GM18519 (cell line): ENCODE results near the gene POLD1.

Experiments
- ATAC-seq: cut with Tn5 transposase; IDR thresholded peaks from one replicate; pipeline ENCODE4 v1.9.1; 2021; ENCODE audit warnings: mild to moderate bottlenecking, moderate library complexity; ENCODE audit not compliant: unreplicated experiment, low FRiP score

POLD1 gene

DNA sequence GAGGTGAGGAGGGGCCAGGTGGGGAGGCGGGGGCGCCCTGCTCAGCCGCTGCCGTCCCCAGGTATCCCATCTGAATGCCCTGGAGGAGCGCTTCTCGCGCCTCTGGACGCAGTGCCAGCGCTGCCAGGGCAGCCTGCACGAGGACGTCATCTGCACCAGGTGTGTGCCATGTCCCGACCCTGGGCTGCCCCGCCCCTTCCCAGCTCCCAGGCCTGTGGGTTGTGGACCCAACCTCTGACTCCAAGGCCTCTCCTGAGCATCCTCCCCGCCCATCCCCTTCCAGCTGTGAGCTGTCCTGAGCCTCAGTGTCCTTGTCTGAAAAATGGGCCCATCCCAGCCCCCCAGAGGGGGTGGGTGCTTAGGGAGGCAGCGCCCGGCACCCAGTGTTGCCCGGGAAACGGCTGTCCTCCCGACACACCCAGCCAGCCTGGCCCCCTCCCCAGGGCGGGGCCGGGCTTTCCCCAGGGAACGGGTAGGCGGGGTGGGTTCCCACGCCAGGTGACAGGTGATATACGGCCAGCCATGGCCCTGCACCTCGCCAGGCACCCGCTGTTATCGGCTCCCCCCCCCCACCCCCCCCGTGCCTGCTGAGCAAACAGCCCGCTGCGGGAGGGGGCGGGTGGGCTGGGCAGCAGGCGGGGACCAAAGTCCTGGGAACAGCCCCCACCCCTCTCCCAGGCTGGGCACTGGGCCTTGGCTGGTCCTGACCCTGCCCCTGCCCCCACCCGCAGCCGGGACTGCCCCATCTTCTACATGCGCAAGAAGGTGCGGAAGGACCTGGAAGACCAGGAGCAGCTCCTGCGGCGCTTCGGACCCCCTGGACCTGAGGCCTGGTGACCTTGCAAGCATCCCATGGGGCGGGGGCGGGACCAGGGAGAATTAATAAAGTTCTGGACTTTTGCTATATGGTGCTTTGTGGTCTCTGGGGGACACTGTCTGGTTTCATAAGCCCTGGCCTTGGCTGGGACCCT, 33.2 kb downstream of the POLD1 start:
- no peak for ATAC-seq

DNA sequence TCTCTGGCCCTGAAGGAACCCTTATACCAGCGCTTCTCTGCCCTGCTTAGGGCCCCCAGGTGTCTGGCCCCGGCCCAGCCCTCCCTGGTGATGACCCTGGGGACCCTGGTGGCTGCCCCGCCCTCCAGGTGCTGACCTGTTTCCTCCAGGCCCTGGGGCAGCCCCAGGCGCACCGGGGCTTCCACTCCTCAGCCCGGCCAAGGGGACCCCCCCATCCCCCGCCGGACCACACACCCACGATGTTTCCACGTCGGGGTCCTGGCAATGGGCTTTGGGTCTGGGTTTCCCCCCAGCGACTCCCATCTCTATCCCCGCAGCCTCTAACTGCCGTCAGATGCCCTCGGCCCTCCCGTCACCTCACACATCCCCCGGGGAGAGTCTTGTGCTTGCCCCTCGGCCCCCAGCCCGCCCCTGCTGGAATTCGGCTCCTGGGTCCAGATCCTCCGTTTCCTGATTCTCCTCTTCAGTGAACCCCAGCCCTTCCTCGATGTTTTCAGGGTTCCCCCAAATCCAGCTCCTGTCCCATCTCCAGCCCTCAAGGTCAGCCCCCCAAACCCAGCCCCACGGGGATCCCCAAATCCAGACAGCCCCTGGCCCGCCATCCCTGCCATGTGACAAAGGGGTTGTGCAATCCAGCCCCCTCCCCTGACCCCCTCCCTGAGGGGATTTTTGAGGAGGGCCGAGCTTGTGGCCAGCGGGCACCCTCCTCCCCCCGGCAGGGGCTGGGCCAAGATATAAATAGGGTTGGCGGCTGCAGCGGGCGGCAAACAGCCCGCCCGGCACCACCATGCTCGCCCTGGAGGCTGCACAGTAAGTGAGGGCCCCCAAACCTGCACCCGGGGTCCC, 34.3 kb downstream of the POLD1 start, which contains the start of gene SPIB:
SPIB (plus strand) TSS at position 763 of the 846 bp plus-strand sequence; CDS start at position 788, 25 bp downstream.
- ATAC-seq: no peak

DNA sequence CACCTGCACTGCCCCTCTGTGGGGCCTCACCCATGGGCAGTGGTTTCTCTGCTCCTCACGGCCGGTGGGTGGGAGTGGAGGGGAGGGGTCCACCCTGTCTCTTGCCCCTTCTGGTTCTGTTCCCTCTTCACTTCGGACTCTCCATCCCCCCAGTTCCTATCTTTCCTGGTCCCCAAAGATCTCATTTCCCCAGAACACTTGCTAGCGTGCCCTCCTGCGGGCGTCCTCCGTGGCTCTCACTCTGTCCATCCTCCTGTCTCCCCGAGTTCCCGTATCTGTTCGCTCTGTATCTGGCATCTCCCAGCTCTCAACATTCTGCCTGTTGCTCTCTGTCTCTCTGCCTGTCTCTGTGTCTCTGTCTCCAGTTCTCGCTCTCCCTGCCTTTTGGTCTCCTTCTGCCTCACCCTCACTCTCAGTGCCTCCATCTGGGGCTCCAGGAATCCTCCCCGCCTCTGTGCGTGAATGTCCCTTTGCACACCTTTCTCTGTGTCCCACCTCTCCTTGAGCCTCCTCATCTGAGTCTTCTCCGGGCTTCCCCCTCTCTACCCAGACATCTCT, 35.0 kb downstream of the POLD1 start:
- no peak for ATAC-seq

DNA sequence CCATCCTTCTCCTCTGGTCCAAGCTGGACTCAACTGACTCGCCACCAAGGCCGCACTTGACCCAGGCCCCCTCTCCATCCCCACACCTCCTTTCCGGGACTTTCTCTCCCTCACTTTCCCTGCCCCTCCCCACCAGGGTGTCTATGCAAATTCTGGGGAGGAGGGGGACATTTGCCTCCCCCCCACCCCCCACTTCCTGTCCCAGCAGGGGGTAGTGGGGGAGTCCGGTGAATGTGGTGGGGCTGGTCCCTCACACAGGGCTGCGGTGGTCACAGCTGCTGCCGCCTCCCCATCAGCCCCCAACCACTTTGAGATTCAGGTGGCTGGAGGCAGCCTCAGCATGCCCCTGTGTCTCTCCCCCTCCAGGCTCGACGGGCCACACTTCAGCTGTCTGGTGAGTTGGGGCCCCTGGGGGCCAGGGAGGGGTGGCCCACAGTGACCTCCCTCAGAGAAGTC, 35.5 kb downstream of the POLD1 start:
- ATAC-seq: no peak

DNA sequence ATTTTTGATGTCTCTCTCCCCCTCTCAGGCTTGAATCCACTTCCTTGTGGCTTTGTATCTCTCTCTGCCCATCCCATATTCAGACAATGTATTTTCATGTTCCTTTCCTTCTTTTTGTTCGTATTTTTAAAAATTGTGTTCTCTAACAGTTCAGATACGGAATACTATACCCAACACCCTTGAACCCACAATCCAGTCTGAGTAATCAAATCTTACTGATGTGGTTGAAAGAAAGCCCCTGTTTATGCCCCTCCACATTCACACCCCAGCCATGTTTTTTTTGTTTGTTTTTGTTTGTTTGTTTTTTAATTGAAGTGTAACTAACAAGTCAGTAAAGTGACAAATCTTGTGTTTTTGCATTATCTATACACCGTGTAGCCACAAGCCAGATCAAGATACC, 36.0 kb downstream of the POLD1 start:
- ATAC-seq: no peak

DNA sequence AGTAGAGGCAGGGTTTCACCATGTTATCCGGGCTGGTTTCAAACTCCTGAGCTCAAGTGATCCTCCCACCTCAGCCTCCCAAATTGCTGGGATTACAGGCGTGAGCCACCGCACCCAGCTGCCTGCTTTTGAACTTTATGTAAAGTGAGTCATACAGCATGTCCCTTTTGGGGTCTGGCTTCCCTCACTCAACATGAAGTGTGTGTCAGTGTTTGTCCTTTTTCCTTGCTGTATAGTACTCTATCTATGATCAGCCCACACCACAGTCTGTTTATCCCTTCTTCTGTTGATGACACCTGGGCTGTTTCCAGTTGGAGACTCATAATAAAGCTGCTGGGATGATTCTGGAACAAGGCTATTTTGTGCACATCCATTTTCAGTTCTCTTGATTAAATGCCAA, 36.7 kb downstream of the POLD1 start:
- no peak for ATAC-seq

DNA sequence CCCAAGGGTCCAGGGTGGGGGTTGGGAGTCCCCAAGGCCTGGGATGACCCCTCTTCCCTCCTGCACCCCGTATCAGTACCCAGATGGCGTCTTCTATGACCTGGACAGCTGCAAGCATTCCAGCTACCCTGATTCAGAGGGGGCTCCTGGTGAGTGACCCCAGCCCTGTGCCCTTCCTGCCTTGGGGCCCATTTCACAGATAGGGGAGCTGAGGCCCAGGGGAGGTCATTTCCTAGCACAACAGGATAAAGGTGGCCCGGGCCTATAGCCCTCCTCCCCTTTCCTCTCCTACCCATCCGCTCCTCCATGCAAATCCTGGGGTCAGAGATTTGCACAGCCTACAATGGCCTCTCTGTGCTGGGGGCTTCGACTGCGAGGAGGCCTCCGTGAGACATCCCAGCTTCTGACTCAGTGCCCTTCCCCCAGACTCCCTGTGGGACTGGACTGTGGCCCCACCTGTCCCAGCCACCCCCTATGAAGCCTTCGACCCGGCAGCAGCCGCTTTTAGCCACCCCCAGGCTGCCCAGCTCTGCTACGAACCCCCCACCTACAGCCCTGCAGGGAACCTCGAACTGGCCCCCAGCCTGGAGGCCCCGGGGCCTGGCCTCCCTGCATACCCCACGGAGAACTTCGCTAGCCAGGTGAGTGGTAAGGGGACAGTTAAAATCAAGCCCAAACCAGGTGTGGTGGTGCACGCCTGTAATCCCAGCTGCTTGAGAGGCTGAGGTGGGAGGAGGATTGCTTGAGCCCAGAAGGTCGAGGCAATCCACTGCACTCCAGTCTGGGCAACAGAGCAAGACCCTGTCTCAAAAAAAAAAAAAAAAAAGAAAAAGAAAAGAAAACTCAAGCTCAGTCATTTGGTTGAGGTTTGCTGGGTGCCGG, 38.5 kb downstream of the POLD1 start:
- ATAC-seq: no peak

DNA sequence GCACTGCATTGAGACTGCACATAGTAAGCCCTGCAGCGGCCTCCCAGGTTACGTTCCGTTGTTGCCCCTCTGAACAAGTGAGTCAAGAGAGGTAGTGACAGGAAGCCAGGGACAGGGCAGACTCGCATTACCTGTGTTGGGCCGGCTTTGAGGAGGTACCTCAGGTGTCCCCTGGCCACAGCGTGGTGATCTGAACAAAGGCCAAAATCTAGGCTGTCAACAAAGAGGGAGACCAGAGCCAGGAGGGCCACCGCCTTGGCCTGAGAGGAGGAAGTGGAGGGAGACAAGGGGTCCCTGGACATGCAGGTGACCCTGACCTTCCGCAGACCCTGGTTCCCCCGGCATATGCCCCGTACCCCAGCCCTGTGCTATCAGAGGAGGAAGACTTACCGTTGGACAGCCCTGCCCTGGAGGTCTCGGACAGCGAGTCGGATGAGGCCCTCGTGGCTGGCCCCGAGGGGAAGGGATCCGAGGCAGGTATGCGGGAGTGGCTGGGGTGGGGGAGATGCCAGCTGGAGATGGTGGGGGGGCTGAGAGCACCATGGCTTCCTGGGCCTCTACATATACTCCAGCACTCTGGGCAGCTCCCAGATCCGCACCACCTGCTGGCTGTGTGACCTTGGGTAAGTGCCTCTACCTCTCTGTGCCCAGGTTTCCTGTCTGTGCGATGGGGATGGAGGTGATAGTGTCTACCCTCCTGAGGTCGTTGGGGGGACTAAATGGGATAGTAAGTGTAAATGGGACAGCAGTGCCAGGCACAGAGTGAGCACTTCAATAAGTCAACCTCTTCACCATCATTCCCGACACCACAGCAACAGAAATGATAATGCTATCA, 39.3 kb downstream of the POLD1 start:
- ATAC-seq: no peak

DNA sequence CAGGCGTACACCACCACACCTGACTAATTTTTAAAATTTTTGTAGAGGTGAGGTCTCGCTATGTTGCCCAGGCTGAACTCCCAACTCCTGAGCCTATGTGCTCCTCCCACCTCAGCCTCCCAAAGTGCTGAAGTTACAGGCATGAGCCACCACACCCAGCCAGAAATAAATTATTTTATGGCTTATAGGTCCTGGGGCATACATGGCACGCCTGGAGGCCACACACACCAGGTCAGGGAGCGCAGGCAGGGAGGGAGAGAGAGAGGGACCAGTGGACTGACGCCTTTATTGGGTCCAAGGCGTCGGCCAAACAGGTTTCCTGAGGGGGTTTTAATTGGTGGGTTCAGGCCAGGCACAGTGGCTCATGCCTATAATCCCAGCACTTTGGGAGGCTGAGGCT, 41.4 kb downstream of the POLD1 start:
- ATAC-seq: no peak

DNA sequence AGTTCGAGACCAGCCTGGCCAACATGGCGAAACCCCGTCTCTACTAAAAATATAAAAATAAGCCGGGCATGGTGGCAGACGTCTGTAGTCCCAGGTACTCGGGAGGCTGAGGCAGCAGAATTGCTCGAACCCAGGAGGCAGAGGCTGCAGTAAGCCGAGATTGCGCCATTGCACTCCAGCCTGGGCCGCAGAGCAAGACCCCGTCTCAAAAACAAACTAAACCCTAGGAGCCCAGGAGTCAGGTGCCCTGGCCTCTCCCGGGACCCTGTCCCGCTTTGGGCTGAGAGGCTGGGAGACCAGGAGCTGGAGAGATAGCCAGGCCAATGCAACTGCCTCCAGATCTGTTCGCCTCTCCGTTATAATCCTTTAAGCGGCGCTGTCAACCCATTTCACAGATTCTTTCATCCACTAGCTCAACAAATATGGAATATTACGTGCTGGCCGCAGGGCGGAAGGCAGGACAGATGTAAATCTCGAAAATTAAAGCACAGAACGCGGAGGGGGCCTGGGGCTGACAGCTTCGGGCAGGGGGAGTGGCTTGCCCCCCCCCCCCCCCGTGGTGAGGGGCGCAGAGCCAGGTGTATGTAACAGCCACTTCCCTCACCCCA, 43.3 kb downstream of the POLD1 start:
- no peak for ATAC-seq

DNA sequence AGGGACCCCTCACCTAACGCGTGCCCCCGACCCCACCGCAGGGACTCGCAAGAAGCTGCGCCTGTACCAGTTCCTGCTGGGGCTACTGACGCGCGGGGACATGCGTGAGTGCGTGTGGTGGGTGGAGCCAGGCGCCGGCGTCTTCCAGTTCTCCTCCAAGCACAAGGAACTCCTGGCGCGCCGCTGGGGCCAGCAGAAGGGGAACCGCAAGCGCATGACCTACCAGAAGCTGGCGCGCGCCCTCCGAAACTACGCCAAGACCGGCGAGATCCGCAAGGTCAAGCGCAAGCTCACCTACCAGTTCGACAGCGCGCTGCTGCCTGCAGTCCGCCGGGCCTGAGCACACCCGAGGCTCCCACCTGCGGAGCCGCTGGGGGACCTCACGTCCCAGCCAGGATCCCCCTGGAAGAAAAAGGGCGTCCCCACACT, 43.9 kb downstream of the POLD1 start:
- ATAC-seq: no peak

DNA sequence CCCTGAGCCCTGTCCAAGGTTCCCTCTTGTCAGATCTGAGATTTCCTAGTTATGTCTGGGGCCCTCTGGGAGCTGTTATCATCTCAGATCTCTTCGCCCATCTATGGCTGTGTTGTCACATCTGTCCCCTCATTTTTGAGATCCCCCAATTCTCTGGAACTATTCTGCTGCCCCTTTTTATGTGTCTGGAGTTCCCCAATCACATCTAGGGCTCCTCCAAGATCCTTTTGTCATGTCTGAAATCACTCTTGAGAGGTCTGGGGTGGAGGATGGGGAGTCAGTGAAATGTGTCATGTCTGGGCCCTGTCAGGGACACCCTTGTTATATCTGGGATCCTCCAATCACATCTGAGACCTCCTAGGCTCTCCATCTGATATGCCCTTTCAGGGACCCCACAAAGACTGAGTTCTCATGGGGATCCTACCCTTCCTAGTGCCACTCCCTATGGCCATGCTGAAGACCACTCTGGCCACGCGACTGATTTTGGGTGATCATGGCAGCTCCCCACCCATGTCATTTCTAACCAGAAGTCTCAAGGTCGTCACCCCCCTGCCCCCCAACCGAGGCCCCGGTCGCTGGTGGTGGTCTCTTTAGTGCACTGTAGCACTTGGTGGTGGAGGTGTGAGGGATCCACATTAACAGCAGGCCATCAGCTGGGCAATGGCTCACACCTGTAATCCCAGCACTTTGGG, 44.8 kb downstream of the POLD1 start:
- ATAC-seq: no peak

DNA sequence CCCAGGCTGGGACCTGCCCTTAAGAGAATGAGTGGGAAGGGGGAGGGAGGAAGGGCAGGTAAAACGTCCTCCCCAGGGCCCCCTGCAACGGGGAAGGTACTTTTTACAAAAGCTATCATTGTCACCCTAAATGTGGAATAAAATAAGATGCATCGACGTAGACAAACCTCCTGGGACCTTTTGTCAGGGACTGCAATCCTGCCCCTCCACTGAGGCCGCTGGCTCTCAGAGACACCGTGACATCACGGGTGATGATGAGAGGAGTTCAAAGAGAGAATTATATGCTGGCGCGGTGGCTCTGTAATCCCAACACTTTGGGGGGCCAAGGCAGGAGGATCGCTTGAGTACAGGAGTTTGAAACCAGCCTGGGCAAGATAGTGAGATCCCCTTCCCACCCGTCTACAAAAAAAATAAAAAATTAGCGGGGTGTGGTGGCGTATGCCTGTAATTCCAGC, 46.8 kb downstream of the POLD1 start:
- no peak for ATAC-seq

DNA sequence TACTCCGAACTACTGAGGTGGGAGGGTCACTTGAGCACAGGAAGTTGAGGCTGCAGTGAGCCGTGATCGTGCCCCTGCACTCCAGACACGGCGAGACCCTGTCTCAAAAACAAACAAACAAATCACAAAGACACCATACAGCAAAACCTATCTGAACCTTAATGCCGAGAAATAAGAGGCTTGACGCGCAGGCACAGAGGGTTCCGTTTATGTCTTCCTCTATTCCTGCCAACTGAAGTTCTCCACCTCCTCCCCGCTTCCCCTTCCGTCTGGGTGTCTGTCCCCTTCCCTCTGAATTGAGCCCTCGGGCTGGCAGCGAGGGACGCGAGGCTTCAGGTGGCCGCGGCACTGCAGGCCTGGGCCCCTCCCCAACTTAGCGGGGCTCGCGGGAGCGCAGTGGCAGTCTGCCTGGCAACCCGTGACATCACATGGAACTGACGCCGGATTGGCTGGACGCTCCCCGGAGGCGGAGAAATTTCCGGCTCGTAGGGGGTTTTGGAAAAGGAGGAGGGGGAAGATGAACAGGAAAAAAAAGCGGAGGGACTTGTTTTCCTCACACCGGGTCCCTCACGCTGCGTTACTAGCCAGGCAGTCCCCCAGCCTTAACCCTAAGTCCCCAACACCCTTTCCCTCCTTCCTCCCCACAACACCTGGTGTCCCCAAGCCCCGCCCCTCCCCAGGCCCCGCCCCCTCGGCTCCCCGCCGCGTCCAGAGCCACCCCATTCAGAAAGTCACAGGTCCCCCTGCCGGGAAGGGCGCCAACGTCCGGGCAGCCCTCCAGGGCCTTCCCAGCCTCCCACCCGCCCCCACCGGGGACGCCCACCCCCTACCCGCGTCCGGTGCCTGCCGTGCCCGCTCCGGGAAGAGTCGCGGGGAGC, 47.4 kb downstream of the POLD1 start:
- ATAC-seq: peak; percentile 51

DNA sequence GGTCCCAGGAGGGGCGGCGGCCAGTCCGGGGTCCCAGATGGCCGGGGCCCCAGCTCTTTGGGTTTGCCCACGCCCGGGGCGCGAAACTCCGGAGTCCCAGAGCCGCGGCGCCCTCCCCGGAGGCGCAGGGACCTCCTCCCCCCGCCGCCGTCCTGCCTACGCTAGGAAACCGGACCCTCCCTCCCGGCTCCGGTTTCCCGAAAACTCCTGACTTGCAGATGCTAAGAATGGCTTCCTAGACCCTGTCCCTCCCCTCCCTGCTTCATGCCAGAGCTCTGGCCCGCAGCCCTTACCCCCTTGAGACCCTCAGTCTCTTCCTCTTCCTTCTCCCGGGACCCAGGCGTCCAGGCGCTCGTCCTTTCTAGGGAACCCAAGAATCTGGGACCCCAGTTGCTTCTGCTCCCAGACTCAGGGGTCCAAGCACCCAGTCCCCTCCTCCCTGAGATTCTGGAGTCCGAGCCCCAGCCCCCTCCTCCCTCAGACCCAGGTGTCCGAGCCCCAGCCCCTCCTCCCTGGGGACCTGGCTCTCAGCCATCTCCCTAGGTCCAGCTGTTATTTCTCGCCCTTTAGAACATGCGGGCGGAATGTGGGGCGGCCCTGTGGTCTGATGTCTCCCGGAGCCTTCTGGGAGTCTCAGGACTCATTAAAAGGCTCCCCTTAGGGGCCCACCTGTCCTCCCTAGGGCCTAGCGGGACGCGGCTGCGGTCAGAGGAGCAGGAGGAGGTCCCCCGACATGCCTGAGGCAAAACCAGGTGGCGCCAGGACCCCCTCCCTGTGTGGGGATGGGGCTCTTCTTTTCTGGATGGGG, 48.3 kb downstream of the POLD1 start, which contains the start of gene MYBPC2:
MYBPC2 (plus strand) TSS at position 672 of the 808 bp plus-strand sequence; CDS start at position 734, 62 bp downstream.
- no peak for ATAC-seq
